Placental epithelial cell (primary cell): ENCODE data around the gene SPRED1. TPM values are rescaled to one million over a fixed set of nuclear protein-coding genes. Genes with fewer than 3 reads are reported as not detected.

ENCODE experiments used
- total RNA-seq: library from RNA; depleted of rRNA; stranded (reverse); fragments of >200 nt; gene quantifications from 2 replicates; pipeline ENCODE4 v1.2.3, GENCODE V29; 2012

SPRED1 gene
- 5.9 and 9.7 TPM in 2 replicates for total RNA-seq

DNA sequence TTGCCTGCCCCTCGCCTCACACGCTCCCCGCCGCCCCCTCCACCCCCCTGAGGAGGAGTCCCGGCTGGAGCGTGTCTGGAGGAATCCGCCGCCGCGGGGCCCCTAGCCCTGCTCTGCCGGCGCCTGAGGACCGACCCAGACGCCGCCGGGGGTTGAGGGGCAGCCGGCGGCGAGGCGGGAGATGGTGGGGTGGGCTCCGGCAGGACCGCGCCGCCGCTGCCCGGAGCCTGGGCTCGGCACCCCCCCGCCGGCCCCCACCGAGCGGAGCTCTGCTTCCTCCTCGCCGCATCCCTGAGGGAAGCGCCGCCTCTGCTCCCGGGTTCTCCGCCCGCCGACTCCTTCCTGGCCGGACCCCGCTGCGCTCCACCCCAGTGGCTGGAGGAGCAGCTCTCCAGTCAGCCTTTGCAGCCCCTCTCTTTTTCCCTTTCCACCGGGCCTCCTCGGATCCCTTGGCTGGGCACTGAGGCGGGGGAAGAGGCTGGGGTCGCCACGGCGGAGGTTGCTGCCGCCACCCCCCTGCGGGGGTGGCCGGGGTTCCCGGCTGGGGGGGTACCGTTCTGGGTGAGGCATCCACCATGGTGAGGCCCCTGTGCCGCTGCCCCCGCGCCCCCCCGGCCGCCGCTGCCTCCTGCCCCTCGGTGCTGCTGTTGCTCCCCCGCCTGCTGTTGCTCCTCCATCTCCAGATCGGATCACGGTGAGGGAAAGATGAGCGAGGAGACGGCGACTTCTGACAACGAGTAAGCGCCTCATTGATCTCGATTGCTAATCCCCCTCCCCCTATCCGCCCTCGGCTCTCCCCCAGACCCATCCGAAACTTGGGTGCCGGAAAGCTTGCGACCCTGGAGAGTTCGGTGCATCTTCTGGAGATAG, at the start of gene SPRED1:
Gene SPRED1, plus strand, starts transcription at position 356 of the 870 bp plus-strand sequence. Its CDS starts 350 bp downstream, at position 706.

Other genes with a start within 250 kb of the SPRED1 start
- 11.8 and 13.9 TPM in 2 replicates for gene FAM98B, start 201.3 kb downstream of the SPRED1 start, total RNA-seq